HepG2 (cell line): ENCODE results near the gene IPP. TPM values are rescaled to one million over a fixed set of nuclear protein-coding genes. Genes with fewer than 3 reads are reported as not detected.

Experiments used
- BCL6 ChIP-seq: IDR thresholded peaks from 2 replicates; pipeline ENCODE4 v1.6.1; 2016; ENCODE audit warnings: missing genetic modification reagents, missing compliant biosample characterization
- TSC22D2 ChIP-seq: sonication (generic); formaldehyde crosslinking; IDR thresholded peaks from 2 replicates; pipeline ENCODE4 v1.5.1; 2020; ENCODE audit warnings: missing genetic modification reagents, mild to moderate bottlenecking, borderline replicate concordance
- ZFP91 ChIP-seq: sonication (generic); formaldehyde crosslinking; IDR thresholded peaks from 2 replicates; pipeline ENCODE4 v1.9.0; 2022; ENCODE audit warnings: missing genetic modification reagents, mild to moderate bottlenecking, borderline replicate concordance
- polyA plus RNA-seq, 8 experiments: library from polyadenylated mRNA; depleted of rRNA in 3 of 8; stranded (reverse) in 7 of 8; unstranded in 1 of 8; fragments of >200 nt; fragmentation: Illumina TruSeq in 4 of 8; extraction: Trizol in 4 of 8; gene quantifications; 2 replicates each; pipeline versions ENCODE4 v1.2.1 to v1.2.3, GENCODE V29; 2011 to 2016; ENCODE audit warnings: low read depth in 4 of 8, missing spikeins in 1 of 8, mixed read lengths in 1 of 8; ENCODE audit not compliant: insufficient read depth in 1 of 8
- total RNA-seq, 5 experiments: library from RNA; depleted of rRNA; stranded (reverse); fragments of >200 nt; fragmentation: Illumina TruSeq; extraction: Trizol; gene quantifications; 2 replicates each; pipeline ENCODE4 v1.2.3, GENCODE V29; 2016; ENCODE audit warnings: low read depth in 1 of 5
- TF ChIP-seq, protein P1 (sequence below): sonication (generic); formaldehyde crosslinking; IDR thresholded peaks from 2 replicates; pipeline ENCODE4 v1.4.0; 2020; ENCODE audit warnings: mild to moderate bottlenecking, missing genetic modification reagents
- TF ChIP-seq, protein P2 (sequence below): sonication (generic); formaldehyde crosslinking; IDR thresholded peaks from 2 replicates; pipeline ENCODE4 v1.4.0; 2020; ENCODE audit warnings: missing genetic modification reagents, borderline replicate concordance
- TF ChIP-seq, protein P3 (sequence below): sonication (generic); formaldehyde crosslinking; IDR thresholded peaks from 2 replicates; pipeline ENCODE4 v1.5.1; 2020; ENCODE audit warnings: mild to moderate bottlenecking, missing genetic modification reagents, borderline replicate concordance

IPP gene
- total and polyA plus RNA-seq, 2 of the 13 experiments (the other 11 are each of a cell fraction or from before 2014, with no cell fraction given), result 3.0 to 9.7 TPM

DNA sequence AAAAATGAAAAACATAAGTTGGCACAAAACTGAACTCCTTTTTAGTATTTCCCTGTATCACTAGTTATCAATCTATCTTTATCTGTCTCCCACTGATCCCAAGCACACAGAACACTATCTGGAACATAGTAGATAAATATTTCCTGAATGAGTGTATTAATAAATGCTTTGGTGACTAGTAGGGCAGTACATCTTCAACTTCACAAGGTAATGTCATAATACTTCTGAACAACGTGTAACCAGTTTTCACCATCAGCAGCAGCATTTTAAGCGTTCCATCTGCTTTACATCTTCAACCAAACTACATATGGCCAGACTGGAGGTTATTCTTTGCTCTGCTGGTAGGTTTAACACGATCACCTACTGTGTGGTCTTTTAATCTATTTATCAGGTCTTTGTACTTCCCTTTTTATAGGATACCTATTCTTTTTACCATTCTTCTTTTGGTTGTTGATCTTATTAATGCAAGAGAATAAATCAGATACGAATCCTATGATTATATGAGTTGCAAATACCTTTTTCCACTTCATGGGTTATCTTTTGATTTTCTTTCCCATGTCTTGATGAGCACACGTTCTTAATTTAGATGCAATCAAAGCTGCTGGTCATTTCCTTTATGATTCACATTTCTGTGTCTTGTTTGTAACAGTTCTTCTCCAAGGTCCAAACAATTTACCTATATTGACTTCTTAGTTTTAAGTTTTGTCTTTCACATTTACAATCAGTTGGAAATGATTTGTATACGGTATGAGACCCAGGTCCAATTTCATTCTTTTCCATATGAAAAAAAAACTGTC lies 80.4 kb downstream of the IPP start (continued):
- TF ChIP-seq, protein P1, sequence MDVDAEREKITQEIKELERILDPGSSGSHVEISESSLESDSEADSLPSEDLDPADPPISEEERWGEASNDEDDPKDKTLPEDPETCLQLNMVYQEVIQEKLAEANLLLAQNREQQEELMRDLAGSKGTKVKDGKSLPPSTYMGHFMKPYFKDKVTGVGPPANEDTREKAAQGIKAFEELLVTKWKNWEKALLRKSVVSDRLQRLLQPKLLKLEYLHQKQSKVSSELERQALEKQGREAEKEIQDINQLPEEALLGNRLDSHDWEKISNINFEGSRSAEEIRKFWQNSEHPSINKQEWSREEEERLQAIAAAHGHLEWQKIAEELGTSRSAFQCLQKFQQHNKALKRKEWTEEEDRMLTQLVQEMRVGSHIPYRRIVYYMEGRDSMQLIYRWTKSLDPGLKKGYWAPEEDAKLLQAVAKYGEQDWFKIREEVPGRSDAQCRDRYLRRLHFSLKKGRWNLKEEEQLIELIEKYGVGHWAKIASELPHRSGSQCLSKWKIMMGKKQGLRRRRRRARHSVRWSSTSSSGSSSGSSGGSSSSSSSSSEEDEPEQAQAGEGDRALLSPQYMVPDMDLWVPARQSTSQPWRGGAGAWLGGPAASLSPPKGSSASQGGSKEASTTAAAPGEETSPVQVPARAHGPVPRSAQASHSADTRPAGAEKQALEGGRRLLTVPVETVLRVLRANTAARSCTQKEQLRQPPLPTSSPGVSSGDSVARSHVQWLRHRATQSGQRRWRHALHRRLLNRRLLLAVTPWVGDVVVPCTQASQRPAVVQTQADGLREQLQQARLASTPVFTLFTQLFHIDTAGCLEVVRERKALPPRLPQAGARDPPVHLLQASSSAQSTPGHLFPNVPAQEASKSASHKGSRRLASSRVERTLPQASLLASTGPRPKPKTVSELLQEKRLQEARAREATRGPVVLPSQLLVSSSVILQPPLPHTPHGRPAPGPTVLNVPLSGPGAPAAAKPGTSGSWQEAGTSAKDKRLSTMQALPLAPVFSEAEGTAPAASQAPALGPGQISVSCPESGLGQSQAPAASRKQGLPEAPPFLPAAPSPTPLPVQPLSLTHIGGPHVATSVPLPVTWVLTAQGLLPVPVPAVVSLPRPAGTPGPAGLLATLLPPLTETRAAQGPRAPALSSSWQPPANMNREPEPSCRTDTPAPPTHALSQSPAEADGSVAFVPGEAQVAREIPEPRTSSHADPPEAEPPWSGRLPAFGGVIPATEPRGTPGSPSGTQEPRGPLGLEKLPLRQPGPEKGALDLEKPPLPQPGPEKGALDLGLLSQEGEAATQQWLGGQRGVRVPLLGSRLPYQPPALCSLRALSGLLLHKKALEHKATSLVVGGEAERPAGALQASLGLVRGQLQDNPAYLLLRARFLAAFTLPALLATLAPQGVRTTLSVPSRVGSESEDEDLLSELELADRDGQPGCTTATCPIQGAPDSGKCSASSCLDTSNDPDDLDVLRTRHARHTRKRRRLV (CRISPR knock-in tag), result no peak
- TF ChIP-seq TSC22D2 (CRISPR knock-in tag) (no peak), BCL6 (CRISPR knock-in tag) (no peak), ZFP91 (no peak)
- TF ChIP-seq, protein P2, sequence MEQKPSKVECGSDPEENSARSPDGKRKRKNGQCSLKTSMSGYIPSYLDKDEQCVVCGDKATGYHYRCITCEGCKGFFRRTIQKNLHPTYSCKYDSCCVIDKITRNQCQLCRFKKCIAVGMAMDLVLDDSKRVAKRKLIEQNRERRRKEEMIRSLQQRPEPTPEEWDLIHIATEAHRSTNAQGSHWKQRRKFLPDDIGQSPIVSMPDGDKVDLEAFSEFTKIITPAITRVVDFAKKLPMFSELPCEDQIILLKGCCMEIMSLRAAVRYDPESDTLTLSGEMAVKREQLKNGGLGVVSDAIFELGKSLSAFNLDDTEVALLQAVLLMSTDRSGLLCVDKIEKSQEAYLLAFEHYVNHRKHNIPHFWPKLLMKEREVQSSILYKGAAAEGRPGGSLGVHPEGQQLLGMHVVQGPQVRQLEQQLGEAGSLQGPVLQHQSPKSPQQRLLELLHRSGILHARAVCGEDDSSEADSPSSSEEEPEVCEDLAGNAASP (CRISPR knock-in tag), result no peak
- TF ChIP-seq, protein P3, sequence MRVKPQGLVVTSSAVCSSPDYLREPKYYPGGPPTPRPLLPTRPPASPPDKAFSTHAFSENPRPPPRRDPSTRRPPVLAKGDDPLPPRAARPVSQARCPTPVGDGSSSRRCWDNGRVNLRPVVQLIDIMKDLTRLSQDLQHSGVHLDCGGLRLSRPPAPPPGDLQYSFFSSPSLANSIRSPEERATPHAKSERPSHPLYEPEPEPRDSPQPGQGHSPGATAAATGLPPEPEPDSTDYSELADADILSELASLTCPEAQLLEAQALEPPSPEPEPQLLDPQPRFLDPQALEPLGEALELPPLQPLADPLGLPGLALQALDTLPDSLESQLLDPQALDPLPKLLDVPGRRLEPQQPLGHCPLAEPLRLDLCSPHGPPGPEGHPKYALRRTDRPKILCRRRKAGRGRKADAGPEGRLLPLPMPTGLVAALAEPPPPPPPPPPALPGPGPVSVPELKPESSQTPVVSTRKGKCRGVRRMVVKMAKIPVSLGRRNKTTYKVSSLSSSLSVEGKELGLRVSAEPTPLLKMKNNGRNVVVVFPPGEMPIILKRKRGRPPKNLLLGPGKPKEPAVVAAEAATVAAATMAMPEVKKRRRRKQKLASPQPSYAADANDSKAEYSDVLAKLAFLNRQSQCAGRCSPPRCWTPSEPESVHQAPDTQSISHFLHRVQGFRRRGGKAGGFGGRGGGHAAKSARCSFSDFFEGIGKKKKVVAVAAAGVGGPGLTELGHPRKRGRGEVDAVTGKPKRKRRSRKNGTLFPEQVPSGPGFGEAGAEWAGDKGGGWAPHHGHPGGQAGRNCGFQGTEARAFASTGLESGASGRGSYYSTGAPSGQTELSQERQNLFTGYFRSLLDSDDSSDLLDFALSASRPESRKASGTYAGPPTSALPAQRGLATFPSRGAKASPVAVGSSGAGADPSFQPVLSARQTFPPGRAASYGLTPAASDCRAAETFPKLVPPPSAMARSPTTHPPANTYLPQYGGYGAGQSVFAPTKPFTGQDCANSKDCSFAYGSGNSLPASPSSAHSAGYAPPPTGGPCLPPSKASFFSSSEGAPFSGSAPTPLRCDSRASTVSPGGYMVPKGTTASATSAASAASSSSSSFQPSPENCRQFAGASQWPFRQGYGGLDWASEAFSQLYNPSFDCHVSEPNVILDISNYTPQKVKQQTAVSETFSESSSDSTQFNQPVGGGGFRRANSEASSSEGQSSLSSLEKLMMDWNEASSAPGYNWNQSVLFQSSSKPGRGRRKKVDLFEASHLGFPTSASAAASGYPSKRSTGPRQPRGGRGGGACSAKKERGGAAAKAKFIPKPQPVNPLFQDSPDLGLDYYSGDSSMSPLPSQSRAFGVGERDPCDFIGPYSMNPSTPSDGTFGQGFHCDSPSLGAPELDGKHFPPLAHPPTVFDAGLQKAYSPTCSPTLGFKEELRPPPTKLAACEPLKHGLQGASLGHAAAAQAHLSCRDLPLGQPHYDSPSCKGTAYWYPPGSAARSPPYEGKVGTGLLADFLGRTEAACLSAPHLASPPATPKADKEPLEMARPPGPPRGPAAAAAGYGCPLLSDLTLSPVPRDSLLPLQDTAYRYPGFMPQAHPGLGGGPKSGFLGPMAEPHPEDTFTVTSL, result no peak
